ENCODE data around the gene ERVW-1.
"Not testable (repeated sequence)": the region's sequence is repeated elsewhere in the genome, so short reads cannot be mapped to it uniquely, and the experiment has no call there.

Gene ERVW-1

DNA sequence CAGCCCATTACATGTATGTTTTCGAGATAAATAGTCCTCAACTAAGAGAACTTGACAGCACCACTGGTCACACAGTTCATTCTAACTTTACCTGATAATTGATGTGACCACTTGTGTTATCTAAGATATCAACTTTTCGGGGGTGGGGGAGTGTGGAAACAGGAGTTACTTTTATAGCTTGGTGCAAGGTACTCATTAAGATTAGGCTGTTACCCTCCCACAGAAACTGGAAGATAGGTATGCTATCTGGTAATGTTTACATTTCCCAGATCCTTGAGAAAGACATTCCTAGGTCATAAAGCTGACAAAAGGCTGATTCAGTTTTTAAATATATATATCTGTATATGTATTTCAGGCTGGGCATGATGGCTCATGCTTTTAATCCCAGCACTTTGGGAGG lies 11.1 kb downstream of the ERVW-1 start:
- DNase-seq = no peak

DNA sequence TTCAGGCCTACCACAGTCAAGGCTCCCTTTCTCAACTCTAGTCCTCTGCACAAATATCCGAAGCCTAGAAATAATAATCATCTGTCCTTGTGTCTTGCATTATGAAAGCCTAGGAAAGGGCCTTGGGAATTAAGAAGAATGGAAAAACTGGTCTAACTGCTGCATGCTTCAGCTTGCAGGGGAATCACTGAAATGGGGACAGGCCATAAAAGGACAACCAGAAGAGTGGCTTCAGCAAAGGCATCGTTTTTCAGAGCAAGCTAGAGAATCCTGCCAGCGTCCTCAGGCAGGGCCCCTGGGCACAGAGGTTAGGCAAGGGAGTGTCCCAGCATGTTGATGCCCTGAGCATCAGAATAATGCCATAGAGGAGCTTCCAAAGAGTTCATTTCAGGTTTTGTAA lies 13.2 kb downstream of the ERVW-1 start:
- no peak for DNase-seq

DNA sequence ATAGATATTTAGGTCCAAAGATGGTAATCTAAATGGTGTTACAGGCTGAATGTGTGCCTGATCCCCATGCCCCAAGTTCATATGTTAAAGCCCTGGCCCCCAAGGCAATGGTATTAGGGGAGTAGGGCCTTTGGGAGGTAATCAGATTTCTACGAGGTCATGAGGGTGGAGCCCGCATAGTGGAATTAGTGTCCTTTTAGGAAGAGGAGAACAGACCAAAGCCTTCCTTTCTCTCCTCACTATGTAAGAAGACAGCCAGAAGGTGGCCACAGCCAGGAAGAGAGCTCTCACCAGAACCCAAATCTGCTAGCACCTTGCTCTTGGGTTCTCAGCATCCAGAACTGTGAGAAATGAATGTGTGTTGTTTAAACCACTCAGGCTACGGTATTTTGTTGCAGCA lies 15.2 kb downstream of the ERVW-1 start:
- DNase-seq = no peak

DNA sequence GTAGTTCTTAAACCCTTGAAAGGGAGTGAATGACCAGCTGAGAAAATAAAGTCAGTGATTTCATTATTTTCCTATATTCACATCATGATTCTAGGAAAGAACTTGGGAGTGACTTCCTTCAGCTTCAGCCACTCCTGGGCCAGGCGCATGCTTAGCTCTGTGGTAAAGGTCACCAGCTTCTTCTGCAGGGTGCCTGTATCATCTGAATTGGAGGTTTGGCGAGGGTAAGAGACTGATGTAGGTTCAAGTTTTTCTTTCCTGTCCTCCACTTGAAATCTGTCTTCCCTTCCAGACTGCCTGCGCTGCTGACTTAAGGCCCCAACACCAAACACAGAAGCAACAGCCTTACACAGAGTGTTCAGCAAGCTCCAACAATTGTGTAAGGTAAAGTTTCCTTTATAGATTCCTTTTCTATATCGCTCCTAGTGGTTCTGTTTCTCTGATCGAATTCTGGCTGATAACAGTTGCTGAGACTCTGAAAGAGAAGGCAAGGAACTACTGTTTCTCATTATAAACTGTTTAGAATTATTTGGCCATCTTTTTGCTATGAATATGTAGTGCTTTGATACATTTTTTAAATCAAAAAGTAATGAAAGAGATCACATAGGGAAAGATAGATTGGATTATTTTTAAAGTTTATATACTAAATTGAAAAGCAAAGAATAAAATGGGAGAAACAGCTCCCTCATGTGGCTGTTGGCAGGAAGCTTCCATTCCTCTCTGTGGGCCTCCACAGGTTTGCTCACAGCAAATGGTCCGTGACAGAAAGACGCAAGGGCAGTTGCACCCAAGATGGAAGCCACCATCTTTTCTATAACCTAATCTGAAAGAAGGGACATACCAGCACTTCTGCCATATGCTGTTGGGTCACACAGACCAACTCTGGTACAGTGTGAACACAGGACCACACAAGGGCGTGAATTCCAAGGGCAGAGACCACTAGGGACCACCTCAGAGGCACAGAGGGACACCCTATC lies 16.4 kb downstream of the ERVW-1 start:
- peak; percentile 24 for DNase-seq

DNA sequence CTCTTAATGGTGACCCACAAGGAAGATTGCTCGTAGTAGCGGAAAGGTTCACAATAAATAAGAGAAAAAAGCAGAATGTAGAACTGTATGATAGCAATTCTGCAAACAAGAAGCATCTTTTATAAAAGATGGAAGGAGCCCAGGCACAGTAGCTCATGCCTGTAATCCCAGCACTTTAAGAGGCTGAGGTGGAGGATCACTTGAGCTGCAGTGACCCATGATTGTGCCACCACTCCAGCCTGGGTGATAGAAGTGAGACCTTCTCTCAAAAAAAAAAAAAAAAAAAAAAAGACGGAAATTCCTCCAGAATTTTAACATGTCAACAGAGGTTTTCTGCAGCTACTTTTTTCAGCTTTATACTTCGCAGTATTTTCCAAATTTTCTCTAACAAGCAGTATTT lies 17.2 kb downstream of the ERVW-1 start:
- DNase-seq = no peak

DNA sequence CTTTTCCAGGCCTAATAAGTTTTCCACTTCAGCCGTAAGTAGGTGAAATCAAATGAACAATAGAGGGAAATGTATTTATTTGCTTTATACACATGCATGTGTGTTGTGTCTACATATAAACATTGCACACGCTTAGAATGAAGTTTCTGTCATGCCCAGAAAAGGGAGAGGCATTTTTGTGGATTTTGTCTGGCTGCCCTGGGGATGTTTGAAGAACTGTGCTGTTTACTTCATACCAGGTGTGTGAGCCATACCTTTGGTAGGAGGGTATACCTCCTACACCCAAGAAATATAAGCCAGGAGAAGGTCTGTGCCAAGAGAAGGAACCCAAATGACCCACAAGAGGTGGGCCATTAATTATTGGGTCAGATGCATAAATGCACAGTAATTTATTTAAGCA lies 17.6 kb downstream of the ERVW-1 start:
- DNase-seq = no peak

DNA sequence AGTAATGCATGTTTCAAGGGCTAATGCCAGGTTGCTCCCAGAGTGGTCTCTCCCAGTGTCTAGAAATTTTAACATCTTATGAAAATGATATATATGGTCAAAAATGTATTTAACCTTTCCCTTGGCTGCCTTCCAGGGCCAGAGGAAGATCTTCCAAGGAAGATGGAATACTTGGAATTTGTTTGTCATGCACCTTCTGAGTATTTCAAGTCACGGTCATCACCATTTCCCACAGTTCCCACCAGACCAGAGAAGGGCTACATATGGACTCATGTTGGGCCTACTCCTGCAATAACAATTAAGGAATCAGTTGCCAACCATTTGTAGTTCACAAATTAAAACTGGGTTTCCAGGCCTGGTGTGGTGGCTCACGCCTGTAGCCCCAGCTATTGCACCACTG lies 21.5 kb downstream of the ERVW-1 start:
- DNase-seq = no peak

DNA sequence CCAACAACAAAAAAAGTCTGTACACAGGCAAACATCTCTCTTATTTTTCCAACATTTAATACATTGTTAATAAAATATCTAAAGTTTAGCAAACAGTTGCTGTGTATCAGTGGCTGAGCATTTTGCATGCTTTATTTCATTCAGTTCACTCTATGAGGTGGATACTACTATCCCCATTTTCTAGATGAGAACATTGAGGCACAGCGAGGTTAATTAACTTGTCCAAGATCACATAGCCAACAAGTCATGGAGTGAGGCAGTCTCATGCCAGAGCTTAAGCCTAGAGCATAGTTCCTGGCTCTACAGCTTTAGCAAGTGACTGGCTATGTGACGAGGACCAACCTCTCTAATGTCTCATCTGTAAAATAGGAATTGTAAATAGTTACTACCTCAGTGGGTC lies 26.1 kb downstream of the ERVW-1 start:
- no peak for DNase-seq

DNA sequence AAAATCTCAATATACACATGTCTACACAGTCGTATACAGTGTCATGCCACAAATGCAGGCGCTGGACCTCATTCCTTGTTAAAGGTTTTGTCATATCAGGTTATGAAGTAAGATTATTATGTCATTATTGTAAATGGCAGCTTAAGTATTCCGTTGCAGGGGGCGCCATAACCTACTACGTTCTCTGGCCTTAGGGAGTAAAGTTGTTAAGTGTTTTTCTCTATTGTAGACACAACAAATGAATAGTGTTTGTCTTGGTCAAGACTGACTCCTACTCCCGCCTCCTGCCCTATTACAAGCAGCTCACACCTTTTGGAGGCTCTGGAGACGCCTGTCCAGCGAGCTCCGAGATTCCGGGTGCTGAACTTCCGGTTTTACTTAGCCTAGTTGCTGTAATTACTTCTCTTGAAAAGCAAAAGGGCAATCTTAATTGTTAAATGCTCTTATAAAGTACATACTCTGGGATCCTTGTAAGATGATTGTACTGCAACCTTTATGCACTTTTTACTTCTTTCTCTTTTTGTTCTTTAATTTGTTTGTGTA lies 29.5 kb downstream of the ERVW-1 start:
- peak; percentile 51 for DNase-seq

DNA sequence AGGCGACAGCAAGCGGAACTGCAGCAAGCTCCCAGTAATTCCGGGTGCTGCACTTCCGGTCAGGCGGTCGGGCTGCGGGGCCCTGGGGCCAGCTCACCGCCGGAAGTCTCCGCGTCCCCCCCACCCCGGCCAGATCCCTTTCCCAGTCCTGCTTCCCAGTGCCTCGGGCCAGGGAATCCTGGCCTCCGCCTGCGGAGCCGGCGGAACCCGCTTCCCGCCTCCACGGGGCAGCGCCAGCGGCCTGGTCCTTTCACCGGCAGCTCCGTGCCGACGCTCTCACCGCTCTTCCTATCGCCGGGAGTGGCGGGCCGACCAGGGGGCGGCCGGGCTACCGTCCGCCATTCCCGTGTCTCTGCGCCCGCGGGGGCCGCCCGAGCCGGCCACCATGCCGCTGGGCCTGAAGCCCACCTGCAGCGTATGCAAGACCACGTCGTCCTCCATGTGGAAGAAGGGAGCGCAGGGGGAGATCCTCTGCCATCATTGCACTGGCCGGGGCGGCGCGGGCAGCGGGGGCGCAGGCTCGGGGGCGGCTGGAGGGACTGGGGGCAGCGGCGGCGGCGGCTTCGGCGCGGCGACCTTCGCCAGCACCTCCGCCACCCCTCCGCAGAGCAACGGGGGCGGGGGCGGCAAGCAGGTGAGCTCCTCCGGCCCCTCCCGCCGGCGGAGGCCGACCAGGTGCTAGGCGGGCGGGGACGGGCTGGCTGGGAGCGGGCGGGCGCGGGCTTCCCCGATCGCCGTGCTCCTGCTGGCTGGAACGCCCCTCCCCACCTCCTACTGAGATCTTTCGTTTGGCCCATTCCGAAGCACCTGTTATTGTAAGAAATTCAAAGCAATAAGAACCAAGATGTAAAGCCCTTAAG lies 30.2 kb downstream of the ERVW-1 start, which contains the start of gene GATAD1:
Gene GATAD1, plus strand, starts transcription at position 138 of the 860 bp plus-strand sequence. Its CDS starts 248 bp downstream, at position 386.
- DNase-seq = peak; percentile 93

DNA sequence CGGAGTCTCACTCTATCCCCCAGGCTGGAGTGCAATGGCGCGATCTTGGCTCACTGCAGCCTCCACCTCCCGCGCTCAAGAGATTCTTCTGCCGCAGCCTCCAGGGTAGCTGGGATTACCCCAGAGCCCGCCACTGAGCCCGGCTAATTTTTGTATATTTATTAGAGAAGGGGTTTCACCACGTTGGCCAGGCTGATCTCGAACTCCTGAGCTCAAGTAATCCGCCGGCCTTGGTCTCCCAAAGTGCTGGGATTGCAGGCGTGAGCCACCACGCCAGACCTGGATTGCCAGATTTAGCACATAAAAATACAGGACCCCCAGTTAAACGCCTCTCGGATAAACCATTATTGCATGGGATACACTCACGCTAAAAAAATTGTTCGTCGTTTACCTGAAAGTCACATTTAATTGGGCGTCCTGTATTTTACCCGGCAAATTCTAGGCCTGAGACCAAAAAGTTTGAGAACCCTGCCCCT lies 30.8 kb downstream of the ERVW-1 start:
- DNase-seq = no peak

DNA sequence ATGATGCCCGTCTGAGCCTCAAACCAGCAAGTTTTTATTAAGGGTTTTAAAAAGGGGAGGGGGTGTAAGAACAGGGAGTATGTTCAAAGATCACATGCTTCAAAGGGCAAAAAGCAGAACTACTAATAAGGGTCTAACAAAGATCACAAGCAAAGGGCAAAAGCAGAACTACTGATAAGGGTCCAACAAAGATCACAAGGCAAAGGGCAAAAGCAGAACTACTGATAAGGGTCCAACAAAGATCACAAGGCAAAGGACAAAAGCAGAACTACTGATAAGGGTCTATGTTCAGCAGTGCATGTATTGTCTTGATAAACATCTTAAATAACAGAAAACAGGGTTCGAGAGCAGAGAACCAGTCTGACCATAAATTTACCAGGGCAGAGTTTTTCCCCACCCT lies 35.0 kb downstream of the ERVW-1 start:
- not testable (repeated sequence) for DNase-seq

DNA sequence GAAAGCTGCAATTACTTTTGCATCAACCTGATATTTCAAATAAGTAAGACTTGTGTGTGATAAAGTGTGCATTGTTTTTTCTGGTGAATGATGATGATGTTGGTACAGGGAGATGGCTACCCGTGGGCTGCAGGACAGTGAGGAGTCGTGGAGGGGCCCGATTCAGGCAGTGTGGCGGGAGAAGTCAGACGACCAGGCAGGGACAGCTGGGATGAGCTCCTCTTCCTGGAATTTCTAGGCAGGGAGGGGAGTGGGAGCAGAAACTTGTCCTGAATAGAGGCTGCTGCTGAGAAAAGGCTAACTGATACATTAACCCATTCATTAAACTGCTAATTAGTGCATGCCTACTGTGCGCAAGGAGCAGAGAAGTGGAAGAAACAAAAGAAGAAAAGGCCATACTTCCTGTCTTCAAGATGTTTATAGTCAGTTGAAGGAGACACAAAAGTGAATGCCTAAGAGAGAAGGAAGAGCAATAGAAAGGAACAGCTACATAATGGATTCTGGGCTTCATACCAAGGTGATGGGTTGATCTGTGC lies 39.7 kb downstream of the ERVW-1 start:
- DNase-seq = no peak

DNA sequence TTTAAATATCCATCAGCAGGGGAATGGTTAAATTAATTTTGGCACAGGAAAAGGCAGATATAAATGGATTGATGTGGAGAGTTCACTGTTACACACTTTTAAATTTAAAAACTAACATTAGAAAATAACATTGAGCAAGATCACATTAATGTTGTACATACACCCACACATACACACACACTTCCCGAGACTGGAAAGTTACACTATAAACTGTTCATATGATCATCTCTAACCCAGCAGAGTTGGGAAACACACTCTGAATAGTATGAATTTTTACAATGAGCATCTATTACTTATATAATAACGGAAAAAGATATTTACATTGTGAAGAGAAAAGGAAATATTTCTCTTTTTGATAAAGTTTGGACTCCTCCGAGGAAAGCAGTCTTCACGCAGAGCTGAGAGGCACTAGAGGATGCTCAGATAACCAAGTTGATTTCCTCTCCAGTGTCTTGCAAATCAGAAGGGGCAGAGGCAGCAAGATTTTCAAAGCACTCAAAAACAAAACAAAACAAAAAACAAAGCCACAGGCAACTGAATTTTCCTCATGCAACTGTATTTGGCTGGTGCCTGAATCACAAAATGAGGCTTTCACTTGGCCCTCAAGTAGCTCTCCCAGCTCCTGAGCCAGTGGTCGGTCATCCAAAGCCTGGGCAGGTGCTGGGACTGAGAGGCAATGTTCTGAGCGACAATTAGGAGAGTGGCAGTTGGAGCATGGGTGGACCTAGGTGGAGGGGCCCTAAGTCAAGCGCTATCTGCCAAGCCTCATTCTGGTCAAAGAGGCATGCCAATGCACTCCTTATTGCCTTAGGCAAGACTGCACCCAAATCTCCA lies 40.9 kb downstream of the ERVW-1 start:
- DNase-seq = no peak

DNA sequence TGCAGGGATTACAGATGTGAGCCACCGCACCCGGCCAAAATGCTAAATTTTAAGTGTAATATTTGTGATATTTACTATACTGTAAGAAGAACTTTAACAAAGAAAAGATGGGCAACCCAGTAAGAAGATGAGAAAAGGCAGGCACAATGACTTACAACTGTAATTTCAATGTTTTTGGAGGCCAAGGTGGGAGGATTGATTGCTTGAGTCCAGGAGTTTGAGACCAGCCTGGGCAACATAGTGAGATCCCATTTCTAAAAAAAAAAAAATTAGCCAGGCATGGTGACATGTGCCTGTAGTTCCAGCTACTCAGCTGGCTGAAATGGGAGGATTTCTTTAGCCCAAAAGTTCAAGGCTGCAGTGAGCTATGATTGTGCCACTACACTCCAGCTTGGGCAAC lies 42.2 kb downstream of the ERVW-1 start:
- DNase-seq = no peak

DNA sequence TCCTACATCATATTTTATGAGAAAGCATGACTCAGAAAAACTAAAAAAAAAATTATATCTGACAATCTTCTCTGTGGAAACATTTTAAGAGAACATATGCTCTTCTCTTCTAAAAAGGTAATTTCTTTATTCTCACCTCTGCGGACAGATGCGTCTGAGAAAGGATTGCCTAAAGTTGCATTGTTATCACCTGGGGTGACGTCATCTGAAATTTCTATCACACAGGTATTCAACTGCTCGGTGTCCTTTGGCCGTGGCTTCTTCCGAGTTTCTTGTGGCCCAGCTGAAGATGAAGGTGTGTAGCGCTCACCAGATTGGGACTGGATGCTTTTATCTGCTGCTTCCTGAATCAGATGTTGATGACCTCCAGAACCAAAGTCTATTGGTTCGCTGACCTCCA lies 44.7 kb downstream of the ERVW-1 start:
- DNase-seq = no peak

DNA sequence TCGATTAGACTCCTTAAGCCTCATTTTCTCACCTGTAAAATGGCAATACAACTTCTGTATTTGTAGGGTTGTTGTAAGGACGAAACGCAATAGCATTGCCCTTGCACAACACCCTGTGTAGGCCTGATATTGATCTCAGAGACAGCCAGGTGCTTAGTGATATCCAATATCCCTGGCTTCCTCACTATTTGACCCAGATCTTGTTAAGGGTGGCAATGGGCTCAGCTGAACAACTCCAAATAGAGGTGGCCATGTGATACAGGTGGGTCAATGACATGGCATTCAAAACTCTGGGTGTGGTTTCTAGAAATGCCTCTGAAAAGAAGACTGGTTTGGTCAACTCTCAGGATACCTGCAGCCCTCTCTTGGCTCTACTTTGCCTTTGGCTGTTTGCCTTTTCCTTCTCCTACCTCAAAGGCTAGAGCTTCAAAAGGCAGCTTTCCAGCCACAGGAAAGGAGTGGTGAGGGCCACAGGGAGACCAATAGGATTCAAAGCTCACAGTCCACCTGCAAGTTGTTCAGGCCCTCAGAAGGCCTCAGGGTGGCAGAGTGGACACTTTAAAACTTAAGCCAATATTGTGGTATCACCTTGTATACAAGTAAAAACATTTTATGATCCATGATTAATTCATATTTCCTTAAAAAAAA lies 45.3 kb downstream of the ERVW-1 start:
- DNase-seq = no peak

DNA sequence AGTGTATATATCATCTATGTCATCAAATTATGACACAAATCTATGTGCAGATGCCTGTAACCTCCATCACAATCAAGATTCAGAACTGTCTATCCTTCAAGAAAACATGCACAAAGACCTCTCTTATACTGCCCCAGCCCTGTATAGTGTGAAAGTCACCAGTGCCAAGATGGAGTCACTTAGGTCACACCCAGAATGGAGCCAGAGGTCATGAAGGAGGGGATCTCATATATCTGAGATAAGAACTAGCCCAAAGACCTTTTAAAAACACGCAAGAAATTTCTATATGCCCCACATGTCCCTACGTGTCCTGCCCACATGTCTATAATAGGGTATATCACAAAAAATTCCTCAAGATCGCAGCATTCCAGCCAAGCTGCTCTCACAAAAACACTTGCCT lies 50.6 kb downstream of the ERVW-1 start:
- DNase-seq = no peak

DNA sequence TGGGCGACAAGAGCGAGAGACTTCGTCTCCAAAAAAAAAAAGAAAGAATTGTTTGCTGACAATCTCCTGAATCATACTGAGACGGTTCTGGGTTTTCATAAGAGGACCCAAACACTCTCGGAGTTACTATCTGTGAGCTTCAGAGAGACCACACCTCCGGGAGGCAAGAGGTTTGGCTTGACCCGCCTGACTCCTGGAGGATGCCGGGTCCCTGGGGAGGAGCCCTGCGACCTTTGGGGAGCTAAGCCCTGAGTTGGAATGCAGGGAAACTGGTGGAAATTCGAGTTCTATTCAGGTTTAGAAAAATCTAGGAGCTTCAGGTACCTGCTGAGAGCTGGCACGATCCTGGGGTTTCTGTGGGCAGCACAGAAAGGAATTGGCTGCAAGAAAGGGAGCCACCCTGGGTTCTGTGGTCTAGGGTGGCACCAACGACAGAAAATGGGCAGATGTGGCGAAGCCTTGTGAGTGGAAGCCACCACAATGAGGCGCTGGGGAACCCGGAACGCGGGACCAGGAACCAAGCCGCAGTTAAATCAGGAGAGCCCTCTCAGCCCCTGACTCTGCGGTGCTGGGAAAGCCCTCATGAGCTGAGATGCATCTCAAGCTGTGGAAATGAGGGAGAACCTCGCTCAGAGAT lies 52.3 kb downstream of the ERVW-1 start:
- no peak for DNase-seq

DNA sequence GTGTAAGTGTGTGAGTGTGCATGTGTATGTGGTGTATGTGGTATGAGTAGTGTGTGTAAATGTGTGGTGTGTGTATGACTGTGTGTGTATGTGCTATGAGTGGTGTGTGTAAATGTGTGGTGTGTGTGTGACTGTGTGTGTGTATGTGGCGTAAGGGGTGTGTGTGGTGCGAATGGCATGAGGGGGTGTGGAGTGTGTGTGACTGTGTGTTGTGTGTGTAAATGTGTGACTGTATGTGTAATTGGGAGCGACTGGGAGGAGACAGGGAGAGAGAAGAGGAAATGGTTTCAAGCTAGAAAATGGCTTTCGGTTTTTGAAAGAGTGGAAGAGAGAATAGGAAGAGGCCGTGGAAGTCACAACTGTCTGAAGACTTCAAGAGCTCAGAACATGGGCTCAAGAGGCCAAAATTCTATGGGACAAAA lies 54.0 kb downstream of the ERVW-1 start:
- DNase-seq = no peak

DNA sequence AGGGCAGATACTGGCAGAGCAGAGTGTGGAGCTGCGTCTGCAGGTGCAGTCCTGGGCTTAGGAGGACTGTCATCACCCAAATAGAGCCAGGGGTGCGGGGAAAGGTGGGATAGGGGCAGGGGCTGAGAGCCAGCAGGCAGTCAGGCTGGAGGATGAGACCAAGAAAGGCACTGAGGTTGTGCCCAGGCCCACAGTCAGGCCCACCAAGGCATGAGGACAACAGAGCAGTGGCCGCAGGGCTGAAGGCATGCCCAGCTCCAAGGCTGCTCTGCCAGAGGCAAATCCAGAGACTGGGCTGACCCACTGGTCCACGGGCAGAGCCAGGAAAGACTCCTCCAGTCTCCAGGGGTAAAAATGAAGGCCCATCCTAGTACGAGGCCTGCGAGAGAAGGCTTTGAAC lies 54.8 kb downstream of the ERVW-1 start:
- DNase-seq = no peak

All from COR-L47 (cell line).